ENCODE data around the gene MIAT. TPM values are rescaled to one million over a fixed set of nuclear protein-coding genes. Genes with fewer than 3 reads are reported as not detected.

The MIAT gene
- total RNA-seq, 3 donors from 2014 or later = 3.4 to 11.4 (median 9.8) TPM

Other genes starting within 250 kb of the MIAT start
- 10 to 100 TPM in 1 of 3 donors, 1 to 10 TPM in 2; 8.2 to 10.4 (median 8.9) TPM for gene ASPHD2, start 228.3 kb upstream of the MIAT start, total RNA-seq
- 10 to 100 TPM; 30.8 to 34.1 (median 33.8) TPM for gene HPS4, start 173.8 kb upstream of the MIAT start, total RNA-seq
- gene SRRD, start 173.7 kb upstream of the MIAT start, total RNA-seq = 10 to 100 TPM; 32.5 to 40.4 (median 40.2) TPM
- gene TFIP11, start 145.1 kb upstream of the MIAT start, total RNA-seq = 10 to 100 TPM; 52.4 to 68.5 (median 61.0) TPM
- gene TPST2, start 67.5 kb upstream of the MIAT start, total RNA-seq = 10 to 100 TPM; 32.5 to 45.4 (median 38.8) TPM
- gene CRYBB1, start 39.6 kb upstream of the MIAT start, total RNA-seq = not detected
- not detected for gene CRYBA4, start 35.6 kb upstream of the MIAT start, total RNA-seq